Loucy (cell line): ENCODE results near the gene RBM44.

Source experiments
- H2AFZ ChIP-seq: fragments of 200-600 bp; sonication (generic); 2 replicates; pipeline ENCODE4 v1.6.0; 2016; ENCODE audit warnings: antibody characterized with exemption, mild to moderate bottlenecking, low read length, moderate library complexity
- H3F3A ChIP-seq: fragments of 200-600 bp; 2 replicates; pipeline ENCODE4 v1.6.0; 2016; ENCODE audit warnings: antibody characterized with exemption, low read depth, mild to moderate bottlenecking
- H3K27me3 ChIP-seq: fragments of 200-600 bp; sonication (generic); 2 replicates; pipeline ENCODE4 v1.6.1; 2014; ENCODE audit warnings: low read length, mild to moderate bottlenecking; ENCODE audit not compliant: insufficient read depth, poor library complexity, severe bottlenecking
- H3K36me3 ChIP-seq: fragments of 200-600 bp; sonication (generic); 2 replicates; pipeline ENCODE4 v1.6.1; 2016; ENCODE audit warnings: low read length; ENCODE audit not compliant: insufficient read depth
- H3K4me1 ChIP-seq: fragments of 200-600 bp; sonication (generic); 2 replicates; pipeline ENCODE4 v1.5.1; 2014; ENCODE audit warnings: low read length, mild to moderate bottlenecking; ENCODE audit not compliant: insufficient read depth, poor library complexity, severe bottlenecking
- H3K4me2 ChIP-seq: fragments of 200-600 bp; sonication (generic); 2 replicates; pipeline ENCODE4 v1.6.0; 2014; ENCODE audit warnings: antibody characterized with exemption, low read length, low read depth, mild to moderate bottlenecking; ENCODE audit not compliant: poor library complexity, severe bottlenecking
- H3K4me3 ChIP-seq: fragments of 200-600 bp; sonication (generic); 2 replicates; pipeline ENCODE4 v1.5.1; 2014; ENCODE audit warnings: low read length, mild to moderate bottlenecking, mixed read lengths; ENCODE audit not compliant: poor library complexity, severe bottlenecking
- H3K79me2 ChIP-seq: fragments of 200-600 bp; sonication (generic); 2 replicates; pipeline ENCODE4 v1.6.1; 2014; ENCODE audit warnings: low read length; ENCODE audit not compliant: insufficient read depth
- H3K9ac ChIP-seq: fragments of 200-600 bp; sonication (generic); 2 replicates; pipeline ENCODE4 v1.6.0; 2014; ENCODE audit warnings: mild to moderate bottlenecking, low read depth, low read length, moderate library complexity; ENCODE audit not compliant: poor library complexity, severe bottlenecking
- H3K9me2 ChIP-seq: fragments of 200-600 bp; sonication (generic); replicated peaks from 2 replicates; pipeline ENCODE4 v1.6.1; 2016; ENCODE audit warnings: low read depth, low read length, mixed read lengths
- H3K9me3 ChIP-seq: fragments of 200-600 bp; sonication (generic); 2 replicates; pipeline ENCODE4 v1.6.1; 2014; ENCODE audit warnings: mild to moderate bottlenecking, antibody characterized with exemption, low read length, low read depth; ENCODE audit not compliant: insufficient read depth
- H4K20me1 ChIP-seq: fragments of 200-600 bp; sonication (generic); 2 replicates; pipeline ENCODE4 v1.6.0; 2014; ENCODE audit warnings: antibody characterized with exemption, low read length, mild to moderate bottlenecking; ENCODE audit not compliant: insufficient read depth, poor library complexity, severe bottlenecking
- CTCF ChIP-seq: fragments of 200-600 bp; sonication (generic); conservative IDR thresholded peaks from 2 replicates; pipeline ENCODE4 v1.5.1; 2014; ENCODE audit warnings: mild to moderate bottlenecking, antibody characterized with exemption, low read length
- EZH2phosphoT487 ChIP-seq: fragments of 200-600 bp; IDR thresholded peaks from 2 replicates; pipeline ENCODE4 v1.6.1; 2018; ENCODE audit warnings: antibody characterized with exemption, mild to moderate bottlenecking, moderate library complexity, borderline replicate concordance

The RBM44 gene

GRCh38 chr2:237882510-237883481, 84.2 kb downstream of the RBM44 start:
- Histone ChIP-seq H3K9ac (no peak overlapping the region), H3K9me3 (no peaks in the 10 kb centered on the region), H3K4me3 (no peak overlapping the region), H3F3A (no peaks in the 10 kb centered on the region), H3K79me2 (no peaks in the 10 kb centered on the region), H3K36me3 (no peaks in the 10 kb centered on the region), H3K27me3 (no peaks in the 10 kb centered on the region), H4K20me1 (no peaks in the 10 kb centered on the region), H3K4me2 (no peak overlapping the region), H3K4me1 (no peaks in the 10 kb centered on the region), H2AFZ (no peak overlapping the region), H3K9me2 (no peaks in the 10 kb centered on the region)
- no peak for TF ChIP-seq EZH2phosphoT487
- no peak for TF ChIP-seq CTCF

GRCh38 chr2:237883951-237884446, 85.4 kb downstream of the RBM44 start:
- no peak for TF ChIP-seq EZH2phosphoT487
- no peak for TF ChIP-seq CTCF
- Histone ChIP-seq H3K36me3 (no peaks in the 10 kb centered on the region), H3K4me2 (no peak overlapping the region), H4K20me1 (no peaks in the 10 kb centered on the region), H3K79me2 (no peaks in the 10 kb centered on the region), H3F3A (no peaks in the 10 kb centered on the region), H3K9ac (no peak overlapping the region), H3K27me3 (no peaks in the 10 kb centered on the region), H3K9me3 (no peaks in the 10 kb centered on the region), H3K4me1 (no peaks in the 10 kb centered on the region), H3K4me3 (no peak overlapping the region), H3K9me2 (no peaks in the 10 kb centered on the region), H2AFZ (no peak overlapping the region)

GRCh38 chr2:237884681-237885080, 86.1 kb downstream of the RBM44 start:
- Histone ChIP-seq H3K36me3 (no peaks in the 10 kb centered on the region), H2AFZ (no peak overlapping the region), H3K79me2 (no peaks in the 10 kb centered on the region), H3K9me3 (no peaks in the 10 kb centered on the region), H3K4me1 (no peaks in the 10 kb centered on the region), H3F3A (no peaks in the 10 kb centered on the region), H3K4me2 (no peak overlapping the region), H3K4me3 (no peak overlapping the region), H3K27me3 (no peaks in the 10 kb centered on the region), H4K20me1 (no peaks in the 10 kb centered on the region), H3K9ac (no peak overlapping the region), H3K9me2 (no peaks in the 10 kb centered on the region)
- no peak for TF ChIP-seq EZH2phosphoT487
- no peak for TF ChIP-seq CTCF
